WTC11 (cell line): ENCODE results near the gene CORO2B. TPM values are rescaled to one million over a fixed set of nuclear protein-coding genes. Genes with fewer than 3 reads are reported as not detected.

Experiments used
- ATAC-seq: fragments of 200-7000 bp; cut with Tn5 transposase; 2 replicates; pipeline ENCODE4 v1.10.0; 2021; ENCODE audit warnings: mild to moderate bottlenecking, moderate library complexity
- CTCF ChIA-PET: fragments of 300-600 bp; sonication (Branson Sonifier 250); formaldehyde crosslinking; loops from one replicate; lab custom pipeline; 2021; ENCODE audit warnings: antibody characterized with exemption; lab: Charles Lee
- POLR2A ChIA-PET: fragments of 350-600 bp; sonication (Branson Sonifier 250); formaldehyde crosslinking; loops from one replicate; lab custom pipeline; 2021; ENCODE audit warnings: antibody characterized with exemption; lab: Charles Lee
- DNase-seq: peaks from one replicate; pipeline ENCODE4 v3.0.0; 2021; ENCODE audit warnings: low spot score
- H3K27ac Mint-ChIP-seq: 2 replicates; pipeline ENCODE4 v1.8.0; 2021; ENCODE audit warnings: mixed read lengths
- H3K27me3 Mint-ChIP-seq: 2 replicates; pipeline ENCODE4 v1.8.0; 2021; ENCODE audit warnings: low read depth, mild to moderate bottlenecking, moderate library complexity, mixed read lengths
- H3K36me3 Mint-ChIP-seq: 2 replicates; pipeline ENCODE4 v1.8.0; 2021; ENCODE audit warnings: mixed read lengths
- H3K4me1 Mint-ChIP-seq: 2 replicates; pipeline ENCODE4 v1.8.0; 2022; ENCODE audit warnings: mixed read lengths
- H3K4me3 Mint-ChIP-seq: 2 replicates; pipeline ENCODE4 v1.8.0; 2021; ENCODE audit warnings: mild to moderate bottlenecking, moderate library complexity, mixed read lengths
- H3K9me3 Mint-ChIP-seq: 2 replicates; pipeline ENCODE4 v1.8.0; 2021; ENCODE audit warnings: mixed read lengths
- CREM ChIP-seq: sonication (generic); formaldehyde crosslinking; IDR thresholded peaks from 2 replicates; pipeline ENCODE4 v1.8.1; 2022; ENCODE audit warnings: mild to moderate bottlenecking, missing genetic modification reagents, moderate library complexity
- E2F4 ChIP-seq: sonication (generic); formaldehyde crosslinking; IDR thresholded peaks from 2 replicates; pipeline ENCODE4 v1.8.1; 2022; ENCODE audit warnings: low read depth, mild to moderate bottlenecking, moderate library complexity, missing genetic modification reagents, borderline replicate concordance
- ERG ChIP-seq: fragments of 250-450 bp; sonication (Bioruptor Pico); IDR thresholded peaks from 2 replicates; pipeline ENCODE4 v1.8.0; 2021; ENCODE audit warnings: mild to moderate bottlenecking
- FOXK1 ChIP-seq: sonication (generic); formaldehyde crosslinking; IDR thresholded peaks from 2 replicates; pipeline ENCODE4 v1.8.0; 2022; ENCODE audit warnings: mild to moderate bottlenecking, moderate library complexity, missing genetic modification reagents
- GTF2I ChIP-seq: fragments of 250-450 bp; sonication (Bioruptor Pico); conservative IDR thresholded peaks from 2 replicates; pipeline ENCODE4 v1.4.0; 2021; ENCODE audit warnings: mild to moderate bottlenecking
- IRF1 ChIP-seq: sonication (generic); formaldehyde crosslinking; IDR thresholded peaks from 2 replicates; pipeline ENCODE4 v1.8.0; 2023; ENCODE audit warnings: missing genetic modification reagents
- MAX ChIP-seq: sonication (generic); formaldehyde crosslinking; IDR thresholded peaks from 2 replicates; pipeline ENCODE4 v1.8.0; 2022; ENCODE audit warnings: mild to moderate bottlenecking, missing genetic modification reagents
- SOX15 ChIP-seq: fragments of 250-450 bp; sonication (Bioruptor Pico); IDR thresholded peaks from 2 replicates; pipeline ENCODE4 v1.9.0; 2021; ENCODE audit warnings: mild to moderate bottlenecking
- ZNF281 ChIP-seq: sonication (generic); formaldehyde crosslinking; IDR thresholded peaks from 2 replicates; pipeline ENCODE4 v1.8.0; 2023; ENCODE audit warnings: mild to moderate bottlenecking, missing genetic modification reagents
- ZNF317 ChIP-seq: sonication (generic); formaldehyde crosslinking; IDR thresholded peaks from 2 replicates; pipeline ENCODE4 v1.8.1; 2023; ENCODE audit warnings: low read depth, mild to moderate bottlenecking, moderate library complexity, missing genetic modification reagents, borderline replicate concordance
- total RNA-seq: library from RNA; stranded (reverse); gene quantifications from 3 replicates; pipeline ENCODE4 v1.2.3, GENCODE V29; 2021
- TF ChIP-seq, protein P1 (sequence below): fragments of 250-450 bp; sonication (Bioruptor Pico); IDR thresholded peaks from 2 replicates; pipeline ENCODE4 v2.1.2; 2022; ENCODE audit warnings: mild to moderate bottlenecking, moderate library complexity
- TF ChIP-seq, protein P2 (sequence below): sonication (generic); formaldehyde crosslinking; conservative IDR thresholded peaks from 2 replicates; pipeline ENCODE4 v1.8.1; 2023; ENCODE audit warnings: mild to moderate bottlenecking, low read depth, missing genetic modification reagents, moderate library complexity
- TF ChIP-seq, protein P3 (sequence below): sonication (generic); formaldehyde crosslinking; IDR thresholded peaks from 2 replicates; pipeline ENCODE4 v1.8.1; 2023; ENCODE audit warnings: mild to moderate bottlenecking, missing genetic modification reagents, moderate library complexity
- TF ChIP-seq, protein P4 (sequence below): sonication (generic); formaldehyde crosslinking; IDR thresholded peaks from 2 replicates; pipeline ENCODE4 v1.8.1; 2023; ENCODE audit warnings: mild to moderate bottlenecking, missing genetic modification reagents, borderline replicate concordance

Gene CORO2B
- total RNA-seq, 1 experiment from 2014 or later: 4.9 TPM

- TF ChIP-seq ZNF317 (CRISPR knock-in tag) (no peak), GTF2I (no peak), SOX15 (no peak), MAX (CRISPR knock-in tag) (no peak), ERG (CRISPR knock-in tag) (no peak), ZNF281 (CRISPR knock-in tag) (no peak), E2F4 (no peak)
- TF ChIP-seq, protein P1, sequence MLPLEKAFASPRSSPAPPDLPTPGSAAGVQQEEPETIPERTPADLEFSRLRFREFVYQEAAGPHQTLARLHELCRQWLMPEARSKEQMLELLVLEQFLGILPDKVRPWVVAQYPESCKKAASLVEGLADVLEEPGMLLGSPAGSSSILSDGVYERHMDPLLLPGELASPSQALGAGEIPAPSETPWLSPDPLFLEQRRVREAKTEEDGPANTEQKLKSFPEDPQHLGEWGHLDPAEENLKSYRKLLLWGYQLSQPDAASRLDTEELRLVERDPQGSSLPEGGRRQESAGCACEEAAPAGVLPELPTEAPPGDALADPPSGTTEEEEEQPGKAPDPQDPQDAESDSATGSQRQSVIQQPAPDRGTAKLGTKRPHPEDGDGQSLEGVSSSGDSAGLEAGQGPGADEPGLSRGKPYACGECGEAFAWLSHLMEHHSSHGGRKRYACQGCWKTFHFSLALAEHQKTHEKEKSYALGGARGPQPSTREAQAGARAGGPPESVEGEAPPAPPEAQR (CRISPR knock-in tag): no peak
- TF ChIP-seq, protein P2, sequence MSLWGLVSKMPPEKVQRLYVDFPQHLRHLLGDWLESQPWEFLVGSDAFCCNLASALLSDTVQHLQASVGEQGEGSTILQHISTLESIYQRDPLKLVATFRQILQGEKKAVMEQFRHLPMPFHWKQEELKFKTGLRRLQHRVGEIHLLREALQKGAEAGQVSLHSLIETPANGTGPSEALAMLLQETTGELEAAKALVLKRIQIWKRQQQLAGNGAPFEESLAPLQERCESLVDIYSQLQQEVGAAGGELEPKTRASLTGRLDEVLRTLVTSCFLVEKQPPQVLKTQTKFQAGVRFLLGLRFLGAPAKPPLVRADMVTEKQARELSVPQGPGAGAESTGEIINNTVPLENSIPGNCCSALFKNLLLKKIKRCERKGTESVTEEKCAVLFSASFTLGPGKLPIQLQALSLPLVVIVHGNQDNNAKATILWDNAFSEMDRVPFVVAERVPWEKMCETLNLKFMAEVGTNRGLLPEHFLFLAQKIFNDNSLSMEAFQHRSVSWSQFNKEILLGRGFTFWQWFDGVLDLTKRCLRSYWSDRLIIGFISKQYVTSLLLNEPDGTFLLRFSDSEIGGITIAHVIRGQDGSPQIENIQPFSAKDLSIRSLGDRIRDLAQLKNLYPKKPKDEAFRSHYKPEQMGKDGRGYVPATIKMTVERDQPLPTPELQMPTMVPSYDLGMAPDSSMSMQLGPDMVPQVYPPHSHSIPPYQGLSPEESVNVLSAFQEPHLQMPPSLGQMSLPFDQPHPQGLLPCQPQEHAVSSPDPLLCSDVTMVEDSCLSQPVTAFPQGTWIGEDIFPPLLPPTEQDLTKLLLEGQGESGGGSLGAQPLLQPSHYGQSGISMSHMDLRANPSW (CRISPR knock-in tag): no peak
Measured at GRCh38 chr15:68654786-68655560, 76.2 kb downstream of the CORO2B start (continued).

- CTCF ChIA-PET: interaction anchor here (1.0 to 7.0 kb wide), 2 partner anchors 18 to 24 kb away, joined by 5 to 120 read pairs; no protein-coding TSS in a partner anchor
- Mint-ChIP-seq H3K4me1 (peaks cover 47% of the 10 kb centered on the region), H3K27me3 (no peaks in the 10 kb centered on the region)
- TF ChIP-seq IRF1 (CRISPR knock-in tag): no peak
- TF ChIP-seq, protein P2 (CRISPR knock-in tag): no peak
- TF ChIP-seq, protein P3, sequence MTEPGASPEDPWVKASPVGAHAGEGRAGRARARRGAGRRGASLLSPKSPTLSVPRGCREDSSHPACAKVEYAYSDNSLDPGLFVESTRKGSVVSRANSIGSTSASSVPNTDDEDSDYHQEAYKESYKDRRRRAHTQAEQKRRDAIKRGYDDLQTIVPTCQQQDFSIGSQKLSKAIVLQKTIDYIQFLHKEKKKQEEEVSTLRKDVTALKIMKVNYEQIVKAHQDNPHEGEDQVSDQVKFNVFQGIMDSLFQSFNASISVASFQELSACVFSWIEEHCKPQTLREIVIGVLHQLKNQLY (CRISPR knock-in tag): no peak
- no peak for TF ChIP-seq FOXK1 (CRISPR knock-in tag)
- TF ChIP-seq CREM: no peak
- TF ChIP-seq, protein P4, sequence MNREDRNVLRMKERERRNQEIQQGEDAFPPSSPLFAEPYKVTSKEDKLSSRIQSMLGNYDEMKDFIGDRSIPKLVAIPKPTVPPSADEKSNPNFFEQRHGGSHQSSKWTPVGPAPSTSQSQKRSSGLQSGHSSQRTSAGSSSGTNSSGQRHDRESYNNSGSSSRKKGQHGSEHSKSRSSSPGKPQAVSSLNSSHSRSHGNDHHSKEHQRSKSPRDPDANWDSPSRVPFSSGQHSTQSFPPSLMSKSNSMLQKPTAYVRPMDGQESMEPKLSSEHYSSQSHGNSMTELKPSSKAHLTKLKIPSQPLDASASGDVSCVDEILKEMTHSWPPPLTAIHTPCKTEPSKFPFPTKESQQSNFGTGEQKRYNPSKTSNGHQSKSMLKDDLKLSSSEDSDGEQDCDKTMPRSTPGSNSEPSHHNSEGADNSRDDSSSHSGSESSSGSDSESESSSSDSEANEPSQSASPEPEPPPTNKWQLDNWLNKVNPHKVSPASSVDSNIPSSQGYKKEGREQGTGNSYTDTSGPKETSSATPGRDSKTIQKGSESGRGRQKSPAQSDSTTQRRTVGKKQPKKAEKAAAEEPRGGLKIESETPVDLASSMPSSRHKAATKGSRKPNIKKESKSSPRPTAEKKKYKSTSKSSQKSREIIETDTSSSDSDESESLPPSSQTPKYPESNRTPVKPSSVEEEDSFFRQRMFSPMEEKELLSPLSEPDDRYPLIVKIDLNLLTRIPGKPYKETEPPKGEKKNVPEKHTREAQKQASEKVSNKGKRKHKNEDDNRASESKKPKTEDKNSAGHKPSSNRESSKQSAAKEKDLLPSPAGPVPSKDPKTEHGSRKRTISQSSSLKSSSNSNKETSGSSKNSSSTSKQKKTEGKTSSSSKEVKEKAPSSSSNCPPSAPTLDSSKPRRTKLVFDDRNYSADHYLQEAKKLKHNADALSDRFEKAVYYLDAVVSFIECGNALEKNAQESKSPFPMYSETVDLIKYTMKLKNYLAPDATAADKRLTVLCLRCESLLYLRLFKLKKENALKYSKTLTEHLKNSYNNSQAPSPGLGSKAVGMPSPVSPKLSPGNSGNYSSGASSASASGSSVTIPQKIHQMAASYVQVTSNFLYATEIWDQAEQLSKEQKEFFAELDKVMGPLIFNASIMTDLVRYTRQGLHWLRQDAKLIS: no peak
Measured at GRCh38 chr15:68655686-68656437, 77.1 kb downstream of the CORO2B start.

More at GRCh38 chr15:68655686-68656437, 77.1 kb downstream of the CORO2B start:
- no peak for DNase-seq
- Mint-ChIP-seq H3K4me3 (no peak overlapping the region), H3K36me3 (no peaks in the 10 kb centered on the region), H3K9me3 (no peaks in the 10 kb centered on the region), H3K27ac (no peak overlapping the region)
- ATAC-seq: no peak
- POLR2A ChIA-PET: interaction anchor here (0.6 kb wide), 1 partner anchor 40 kb away, joined by 9 read pairs; no protein-coding TSS in a partner anchor
